GM13976 (cell line): Measurements from ENCODE around the gene MROH2A.
"Not testable (repeated sequence)": the region's sequence is repeated elsewhere in the genome, so short reads cannot be mapped to it uniquely, and the experiment has no call there.

Source experiments
- DNase-seq: peaks from one replicate; pipeline ENCODE4 v3.0.0; 2012; ENCODE audit warnings: low spot score
- CTCF ChIP-seq: IDR thresholded peaks from 2 replicates; pipeline ENCODE4 v1.5.1; 2012; ENCODE audit warnings: borderline replicate concordance, mild to moderate bottlenecking; ENCODE audit not compliant: insufficient read depth; ENCODE audit errors: extremely low read depth, missing control alignments, control extremely low read depth
- in situ Hi-C: fragments of 300-500 bp; cut with MboI; formaldehyde crosslinking; loops from one replicate; pipeline ENCODE4 v1.12.0; 2022; ENCODE audit warnings: low sequenced_read_pairs, mixed read lengths, inconsistent platforms; ENCODE audit not compliant: unreplicated experiment

MROH2A gene

GRCh38 chr2:233778030-233778429 is at the start of gene MROH2A:
TSS of gene MROH2A (plus strand) at chr2:233778330. CDS start at chr2:233779359, 1,029 bp downstream.
- in situ Hi-C loops = no loop called here
- no peak for TF ChIP-seq CTCF
- DNase-seq = no peak

- no peak for DNase-seq
- in situ Hi-C loops = no loop called here
- no peak for TF ChIP-seq CTCF
Measured at GRCh38 chr2:233728723-233729301, 49.3 kb upstream of the MROH2A start, which contains the start of gene UGT1A3. TSS of gene UGT1A3 (plus strand) at chr2:233729042. CDS start at chr2:233729127, 85 bp downstream.

- DNase-seq, in situ Hi-C loops: not testable (repeated sequence)
Measured at GRCh38 chr2:233736868-233737653, 41.1 kb upstream of the MROH2A start.

GRCh38 chr2:233740870-233741269 is 37.3 kb upstream of the MROH2A start:
- in situ Hi-C loops = no loop called here
- no peak for DNase-seq
- no peak for TF ChIP-seq CTCF

GRCh38 chr2:233743464-233744259 is 34.5 kb upstream of the MROH2A start:
- in situ Hi-C loops = no loop called here
- DNase-seq = no peak
- no peak for TF ChIP-seq CTCF

- TF ChIP-seq CTCF = no peak
- in situ Hi-C loops = no loop called here
- no peak for DNase-seq
Measured at GRCh38 chr2:233745073-233745755, 32.9 kb upstream of the MROH2A start.

GRCh38 chr2:233745838-233746237 is 32.3 kb upstream of the MROH2A start:
- DNase-seq, in situ Hi-C loops: not testable (repeated sequence)
